Neutrophil (primary cell): Measurements from ENCODE around the gene GMEB2.

Experiments
- H3K27ac ChIP-seq: fragments of 200-600 bp; sonication (generic); 2 replicates; pipeline ENCODE4 v1.5.1; 2016; ENCODE audit warnings: mild to moderate bottlenecking, moderate library complexity
- H3K27me3 ChIP-seq: fragments of 200-600 bp; sonication (generic); 2 replicates; pipeline ENCODE4 v1.6.0; 2016; ENCODE audit warnings: mild to moderate bottlenecking
- H3K36me3 ChIP-seq: fragments of 200-600 bp; sonication (generic); 2 replicates; pipeline ENCODE4 v1.5.1; 2017
- H3K4me1 ChIP-seq, 2 experiments: fragments of 200-600 bp in 1 of 2; sonication (generic) in 1 of 2; 1 replicate in 1 of 2; 2 replicates in 1 of 2; pipeline versions ENCODE4 v1.5.1 to v1.6.1; 2013 to 2016; ENCODE audit warnings: low read depth in 1 of 2, low read length in 1 of 2, mild to moderate bottlenecking in 1 of 2, moderate library complexity in 1 of 2; ENCODE audit not compliant: control insufficient read depth in 1 of 2, insufficient read depth in 1 of 2
- H3K4me3 ChIP-seq, 2 experiments: fragments of 200-600 bp in 1 of 2; sonication (generic) in 1 of 2; 1 replicate in 1 of 2; 2 replicates in 1 of 2; pipeline ENCODE4 v1.5.1; 2013 to 2016; ENCODE audit warnings: low read depth in 1 of 2, low read length in 1 of 2, mild to moderate bottlenecking in 1 of 2, moderate library complexity in 1 of 2
- H3K9me3 ChIP-seq: fragments of 200-600 bp; sonication (generic); 2 replicates; pipeline ENCODE4 v1.5.1; 2016
- CTCF ChIP-seq: fragments of 200-600 bp; sonication (generic); IDR thresholded peaks from 2 replicates; pipeline ENCODE4 v1.5.1; 2016; ENCODE audit warnings: antibody characterized with exemption

GMEB2 gene

DNA sequence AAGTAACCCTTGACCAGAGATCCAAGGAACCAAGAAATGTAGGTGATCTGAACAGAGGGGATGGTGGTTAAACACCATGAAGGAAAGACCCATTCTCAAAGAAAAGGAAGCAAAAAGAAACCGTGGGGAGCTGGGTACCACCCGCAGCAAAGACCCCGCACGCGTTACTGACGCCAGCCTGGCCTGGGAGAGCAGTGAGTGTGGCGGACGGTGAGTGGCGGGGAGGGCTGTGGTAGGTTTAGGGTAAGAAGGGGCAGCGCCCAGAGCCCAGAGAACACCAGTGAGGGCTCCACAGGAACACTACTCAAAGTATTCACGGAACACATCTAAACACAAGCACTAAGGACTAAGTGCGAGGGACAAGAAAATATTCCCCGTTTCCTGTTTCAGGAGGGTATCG is 4.2 kb downstream of the GMEB2 start:
- Histone ChIP-seq H3K4me1 (peaks cover 9 to 11% of the 10 kb centered on the region in 2 experiments), H3K9me3 (no peaks in the 10 kb centered on the region), H3K27ac (no peak overlapping the region), H3K27me3 (no peaks in the 10 kb centered on the region), H3K4me3 (no peak overlapping the region), H3K36me3 (peaks cover 19% of the 10 kb centered on the region)
- TF ChIP-seq CTCF, result no peak

DNA sequence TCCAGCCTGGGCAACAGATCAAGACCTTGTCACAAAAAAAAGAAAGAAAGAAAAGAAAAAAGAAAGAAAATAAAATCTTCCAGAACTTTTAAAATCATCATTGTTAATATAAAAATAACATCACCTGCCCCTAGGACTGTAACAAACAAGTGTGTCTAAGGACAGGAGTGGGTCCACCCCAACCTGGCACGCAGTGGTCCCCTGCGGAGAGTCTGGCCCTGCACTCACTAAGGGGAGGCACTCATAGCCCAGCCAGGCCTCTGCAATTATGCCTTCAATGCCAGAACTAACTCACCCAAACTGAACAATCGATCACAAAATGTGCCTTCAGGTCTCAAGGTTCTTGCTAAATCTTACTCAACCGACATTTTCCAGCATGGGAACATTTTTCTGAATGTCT is 4.8 kb downstream of the GMEB2 start:
- H3K4me3 ChIP-seq, result no peak overlapping the region
- no peaks in the 10 kb centered on the region for H3K9me3 ChIP-seq
- H3K27ac ChIP-seq, result no peak overlapping the region
- TF ChIP-seq CTCF, result no peak
- H3K4me1 ChIP-seq, result peaks cover 8 to 10% of the 10 kb centered on the region in 2 experiments
- H3K27me3 ChIP-seq, result no peaks in the 10 kb centered on the region
- peaks cover 26% of the 10 kb centered on the region for H3K36me3 ChIP-seq

DNA sequence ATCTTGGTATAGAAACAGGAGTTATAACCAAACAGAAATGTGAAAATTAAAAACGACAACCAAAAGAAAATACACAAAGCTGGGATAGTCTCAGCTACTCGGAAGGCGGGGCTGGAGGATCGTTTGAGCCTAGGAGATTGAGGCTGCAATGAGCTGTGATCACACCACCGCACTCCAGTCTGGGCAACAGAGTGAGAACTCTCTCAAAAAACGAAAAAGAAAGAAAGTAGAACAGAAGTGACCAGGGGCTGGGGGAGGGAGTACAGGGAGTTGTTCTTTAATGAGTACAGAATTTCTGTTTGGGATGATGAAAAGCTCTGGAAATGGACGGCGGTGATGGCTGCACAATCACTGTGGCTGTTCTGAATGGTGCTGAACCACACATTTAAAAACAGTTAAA is 5.9 kb downstream of the GMEB2 start:
- Histone ChIP-seq H3K9me3 (no peaks in the 10 kb centered on the region), H3K4me1 (peaks cover 5 to 6% of the 10 kb centered on the region in 2 experiments), H3K36me3 (peaks cover 37% of the 10 kb centered on the region), H3K27ac (no peak overlapping the region), H3K27me3 (no peaks in the 10 kb centered on the region), H3K4me3 (no peak overlapping the region)
- TF ChIP-seq CTCF, result no peak

GRCh38 chr20:63619505-63619904 is 7.4 kb downstream of the GMEB2 start:
- Histone ChIP-seq H3K4me1 (no peaks in the 10 kb centered on the region), H3K36me3 (peaks cover 43% of the 10 kb centered on the region), H3K9me3 (no peaks in the 10 kb centered on the region), H3K4me3 (no peak overlapping the region), H3K27me3 (no peaks in the 10 kb centered on the region), H3K27ac (no peak overlapping the region)
- no peak for TF ChIP-seq CTCF

DNA sequence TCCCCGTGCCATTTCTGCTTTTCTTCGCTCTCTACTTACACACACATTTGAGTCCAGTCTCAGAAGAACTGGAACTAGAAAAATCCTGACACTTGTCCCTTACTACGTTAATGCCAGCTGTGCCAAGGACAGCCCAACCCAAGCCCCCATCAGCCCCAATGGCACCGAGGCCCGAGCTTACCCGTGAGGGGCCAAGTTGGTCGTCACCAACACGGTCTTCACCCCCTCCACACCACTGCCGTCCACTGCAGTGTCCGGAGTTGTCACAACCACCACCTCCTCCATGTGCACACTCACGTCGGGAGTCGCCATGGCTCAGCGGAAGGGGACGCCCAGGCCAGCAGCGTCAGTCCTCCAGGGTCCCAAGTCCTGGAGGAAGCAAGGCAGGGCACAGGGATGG is 7.8 kb downstream of the GMEB2 start:
- H3K36me3 ChIP-seq, result peaks cover 43% of the 10 kb centered on the region

More for the DNA sequence above, 7.8 kb downstream of the GMEB2 start:
- no peaks in the 10 kb centered on the region for H3K27me3 ChIP-seq
- no peak overlapping the region for H3K27ac ChIP-seq
- no peaks in the 10 kb centered on the region for H3K4me1 ChIP-seq
- no peaks in the 10 kb centered on the region for H3K9me3 ChIP-seq
- no peak overlapping the region for H3K4me3 ChIP-seq
- TF ChIP-seq CTCF, result no peak
